Neural cell (in vitro differentiated cells): Measurements from ENCODE around the gene INTS11. TPM values are rescaled to one million over a fixed set of nuclear protein-coding genes. Genes with fewer than 3 reads are reported as not detected.

Experiments
- H2AFZ ChIP-seq: fragments of 200-600, 300-800 bp; sonication (generic), shearing (Covaris generic); 2 replicates; pipeline ENCODE4 v1.6.0; 2014; ENCODE audit warnings: low read depth, mild to moderate bottlenecking, antibody characterized with exemption, low read length, moderate library complexity
- H3F3A ChIP-seq: fragments of 200-600 bp; shearing (Covaris generic); 2 replicates; pipeline ENCODE4 v1.6.1; 2016; ENCODE audit warnings: mild to moderate bottlenecking, moderate library complexity, mixed read lengths, antibody characterized with exemption, low read length; ENCODE audit not compliant: insufficient read depth, poor library complexity, severe bottlenecking
- H3K27ac ChIP-seq: fragments of 200-600, 300-800 bp; sonication (generic), shearing (Covaris generic); 2 replicates; pipeline ENCODE4 v1.5.1; 2014; ENCODE audit warnings: mild to moderate bottlenecking, low read length, moderate library complexity
- H3K27me3 ChIP-seq: fragments of 300-800, 200-600 bp; sonication (generic), shearing (Covaris generic); 2 replicates; pipeline ENCODE4 v1.6.0; 2014; ENCODE audit warnings: mild to moderate bottlenecking, low read depth, low read length, moderate library complexity; ENCODE audit not compliant: insufficient read depth
- H3K36me3 ChIP-seq: fragments of 300-800, 200-600 bp; sonication (generic), shearing (Covaris generic); 2 replicates; pipeline ENCODE4 v1.5.1; 2014; ENCODE audit warnings: mild to moderate bottlenecking, antibody characterized with exemption, low read length, moderate library complexity; ENCODE audit not compliant: insufficient read depth
- H3K4me2 ChIP-seq: fragments of 300-800, 200-600 bp; sonication (generic), shearing (Covaris generic); 2 replicates; pipeline ENCODE4 v1.6.0; 2014; ENCODE audit warnings: mild to moderate bottlenecking, low read length
- H3K4me3 ChIP-seq: fragments of 300-800, 200-600 bp; sonication (generic), shearing (Covaris generic); 2 replicates; pipeline ENCODE4 v1.5.1; 2014; ENCODE audit warnings: mild to moderate bottlenecking, low read length, moderate library complexity
- H3K79me2 ChIP-seq: fragments of 200-600 bp; shearing (Covaris generic); replicated peaks from 2 replicates; pipeline ENCODE4 v1.6.0; 2014; ENCODE audit warnings: mild to moderate bottlenecking, low read length, moderate library complexity; ENCODE audit not compliant: insufficient read depth
- H3K9ac ChIP-seq: fragments of 300-800, 200-600 bp; sonication (generic), shearing (Covaris generic); 2 replicates; pipeline ENCODE4 v1.6.1; 2016; ENCODE audit warnings: mild to moderate bottlenecking, low read length, mixed read lengths
- H3K9me2 ChIP-seq: fragments of 200-600 bp; shearing (Covaris generic); 2 replicates; pipeline ENCODE4 v1.6.1; 2016; ENCODE audit warnings: mild to moderate bottlenecking, low read length, mixed read lengths; ENCODE audit not compliant: insufficient read depth
- H3K9me3 ChIP-seq: fragments of 200-600, 300-800 bp; sonication (generic), shearing (Covaris generic); 2 replicates; pipeline ENCODE4 v1.6.1; 2016; ENCODE audit warnings: mild to moderate bottlenecking, mixed run types, low read length, moderate library complexity, mixed read lengths
- H4K20me1 ChIP-seq: fragments of 200-600 bp; shearing (Covaris generic); 2 replicates; pipeline ENCODE4 v1.6.1; 2016; ENCODE audit warnings: mild to moderate bottlenecking, mixed run types; ENCODE audit not compliant: insufficient read depth
- CTCF ChIP-seq: fragments of 450-650 bp; IDR thresholded peaks from 2 replicates; pipeline ENCODE4 v1.5.1; 2014; ENCODE audit warnings: antibody characterized with exemption, mild to moderate bottlenecking, moderate library complexity; ENCODE audit not compliant: poor library complexity, severe bottlenecking
- EP300 ChIP-seq: fragments of 450-650 bp; conservative IDR thresholded peaks from 2 replicates; pipeline ENCODE4 v1.6.1; 2014; ENCODE audit warnings: antibody characterized with exemption, mild to moderate bottlenecking, moderate library complexity; ENCODE audit not compliant: poor library complexity, severe bottlenecking
- EZH2 ChIP-seq: fragments of 200-600, 300-800 bp; shearing (Covaris generic), sonication (generic); IDR thresholded peaks from 2 replicates; pipeline ENCODE4 v1.6.1; 2014; ENCODE audit warnings: antibody characterized with exemption, low read length, borderline replicate concordance, mild to moderate bottlenecking; ENCODE audit not compliant: insufficient read depth, poor library complexity, severe bottlenecking
- MXI1 ChIP-seq: fragments of 450-650 bp; conservative IDR thresholded peaks from 2 replicates; pipeline ENCODE4 v1.6.1; 2014; ENCODE audit warnings: antibody characterized with exemption, mild to moderate bottlenecking; ENCODE audit not compliant: poor library complexity, severe bottlenecking
- POLR2AphosphoS5 ChIP-seq: IDR thresholded peaks from 2 replicates; pipeline ENCODE4 v1.6.1; 2012
- RAD21 ChIP-seq: fragments of 450-650 bp; conservative IDR thresholded peaks from 2 replicates; pipeline ENCODE4 v1.6.1; 2014; ENCODE audit warnings: antibody characterized with exemption, mild to moderate bottlenecking, moderate library complexity
- REST ChIP-seq: IDR thresholded peaks from 2 replicates; pipeline ENCODE4 v1.6.1; 2012; ENCODE audit warnings: borderline replicate concordance
- SMC3 ChIP-seq: fragments of 450-650 bp; conservative IDR thresholded peaks from 2 replicates; pipeline ENCODE4 v1.6.1; 2014; ENCODE audit warnings: antibody characterized with exemption, mild to moderate bottlenecking, moderate library complexity; ENCODE audit not compliant: poor library complexity
- TAF1 ChIP-seq: IDR thresholded peaks from 2 replicates; pipeline ENCODE4 v1.6.1; 2012; ENCODE audit warnings: low read depth
- polyA plus RNA-seq: library from polyadenylated mRNA; depleted of rRNA; stranded (reverse); fragments of >200 nt; gene quantifications from 2 replicates; pipeline ENCODE4 v1.2.3, GENCODE V29; 2014

INTS11 gene
- polyA plus RNA-seq, 1 donor from 2014 or later: 131 TPM

GRCh38 chr1:1267488-1268283 is 56.8 kb downstream of the INTS11 start:
- no peak overlapping the region for H3K4me3 ChIP-seq
- H3K4me2 ChIP-seq: no peak overlapping the region
- TF ChIP-seq MXI1 (no peak), SMC3 (no peak), TAF1 (no peak), EZH2 (no peak), RAD21 (no peak), POLR2AphosphoS5 (no peak), EP300 (no peak), CTCF (no peak), REST (no peak)
- H3K36me3 ChIP-seq: no peaks in the 10 kb centered on the region
- no peak overlapping the region for H3K27ac ChIP-seq
- H3K27me3 ChIP-seq: no peaks in the 10 kb centered on the region
- H4K20me1 ChIP-seq: no peaks in the 10 kb centered on the region
- H3K9me3 ChIP-seq: no peaks in the 10 kb centered on the region
- no peaks in the 10 kb centered on the region for H3F3A ChIP-seq
- no peaks in the 10 kb centered on the region for H3K9me2 ChIP-seq
- no peak overlapping the region for H3K9ac ChIP-seq
- peaks cover 32% of the 10 kb centered on the region for H3K79me2 ChIP-seq
- H2AFZ ChIP-seq: no peak overlapping the region

DNA sequence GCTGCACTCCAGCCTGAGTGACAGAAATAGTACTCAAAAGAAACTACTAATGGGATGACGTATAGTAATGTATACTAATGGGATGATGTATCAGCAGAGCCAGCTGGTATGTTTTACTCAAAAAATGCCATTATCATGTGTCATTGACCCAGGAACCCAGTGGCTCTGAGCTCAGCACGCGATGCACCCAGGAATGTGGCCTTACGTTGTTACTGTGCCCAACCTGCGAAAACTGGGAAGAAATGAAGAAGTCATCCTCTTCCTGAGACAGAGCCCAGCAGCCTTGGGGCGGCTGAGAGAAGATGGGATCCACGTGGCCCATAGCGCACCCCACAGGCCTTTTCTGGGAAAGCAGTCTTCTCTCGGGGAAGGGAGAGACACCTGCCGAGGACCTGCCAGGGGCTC is 59.6 kb downstream of the INTS11 start:
- H3K4me2 ChIP-seq: no peak overlapping the region
- no peaks in the 10 kb centered on the region for H3K36me3 ChIP-seq

More for the DNA sequence above, 59.6 kb downstream of the INTS11 start:
- H3K9ac ChIP-seq: no peak overlapping the region
- H3F3A ChIP-seq: no peaks in the 10 kb centered on the region
- no peaks in the 10 kb centered on the region for H3K9me3 ChIP-seq
- no peak overlapping the region for H3K4me3 ChIP-seq
- H2AFZ ChIP-seq: no peak overlapping the region
- no peak for TF ChIP-seq EP300
- TF ChIP-seq TAF1: no peak
- no peak for TF ChIP-seq MXI1
- TF ChIP-seq RAD21: no peak
- no peak for TF ChIP-seq SMC3
- TF ChIP-seq REST: no peak
- no peak for TF ChIP-seq EZH2
- TF ChIP-seq POLR2AphosphoS5: no peak
- no peak for TF ChIP-seq CTCF
- H3K27me3 ChIP-seq: no peaks in the 10 kb centered on the region
- no peaks in the 10 kb centered on the region for H3K9me2 ChIP-seq
- H4K20me1 ChIP-seq: no peaks in the 10 kb centered on the region
- no peak overlapping the region for H3K27ac ChIP-seq
- H3K79me2 ChIP-seq: peaks cover 4% of the 10 kb centered on the region
